Parathyroid adenoma (tissue), 2 donors: ENCODE data around the gene ARMC9.
A peak's percentile ranks its signal among the peaks of the same experiment; 100 is the strongest.
"Not testable (repeated sequence)": the region's sequence is repeated elsewhere in the genome, so short reads cannot be mapped to it uniquely, and the experiment has no call there.

Experiments
- H2AFZ ChIP-seq: fragments of 300-600 bp; sonication (generic); one replicate; pipeline ENCODE4 v1.7.0; 2017; ENCODE audit warnings: antibody characterized with exemption, mild to moderate bottlenecking
- H3K27ac ChIP-seq: fragments of 300-600 bp; sonication (generic); one replicate; pipeline ENCODE4 v1.7.0; 2017
- H3K27me3 ChIP-seq: fragments of 300-600 bp; sonication (generic); one replicate; pipeline ENCODE4 v1.7.0; 2017; ENCODE audit warnings: low read length; ENCODE audit not compliant: control insufficient read depth, insufficient read depth
- H3K36me3 ChIP-seq: fragments of 300-600 bp; sonication (generic); one replicate; pipeline ENCODE4 v1.7.0; 2017; ENCODE audit warnings: low read length; ENCODE audit not compliant: control insufficient read depth, insufficient read depth
- H3K4me1 ChIP-seq: fragments of 300-600 bp; sonication (generic); one replicate; pipeline ENCODE4 v1.7.0; 2017; ENCODE audit warnings: control low read depth
- H3K4me2 ChIP-seq: fragments of 300-600 bp; sonication (generic); one replicate; pipeline ENCODE4 v1.7.0; 2017; ENCODE audit warnings: low read length
- H3K4me3 ChIP-seq: fragments of 300-600 bp; sonication (generic); one replicate; pipeline ENCODE4 v1.7.0; 2017; ENCODE audit warnings: low read depth, low read length
- H3K79me2 ChIP-seq: fragments of 300-600 bp; sonication (generic); one replicate; pipeline ENCODE4 v1.7.0; 2017; ENCODE audit warnings: control low read depth
- H3K9ac ChIP-seq: fragments of 300-600 bp; sonication (generic); one replicate; pipeline ENCODE4 v1.7.0; 2017; ENCODE audit warnings: mild to moderate bottlenecking
- H3K9me3 ChIP-seq: fragments of 300-600 bp; sonication (generic); one replicate; pipeline ENCODE4 v1.7.0; 2017; ENCODE audit warnings: low read length; ENCODE audit not compliant: control insufficient read depth
- CTCF ChIP-seq: fragments of 300-600 bp; sonication (generic); IDR thresholded peaks from one replicate; pipeline ENCODE4 v1.7.0; 2017; ENCODE audit warnings: antibody characterized with exemption, mild to moderate bottlenecking
- donor health status: primary hyperparathyroidism.

ARMC9 gene

DNA sequence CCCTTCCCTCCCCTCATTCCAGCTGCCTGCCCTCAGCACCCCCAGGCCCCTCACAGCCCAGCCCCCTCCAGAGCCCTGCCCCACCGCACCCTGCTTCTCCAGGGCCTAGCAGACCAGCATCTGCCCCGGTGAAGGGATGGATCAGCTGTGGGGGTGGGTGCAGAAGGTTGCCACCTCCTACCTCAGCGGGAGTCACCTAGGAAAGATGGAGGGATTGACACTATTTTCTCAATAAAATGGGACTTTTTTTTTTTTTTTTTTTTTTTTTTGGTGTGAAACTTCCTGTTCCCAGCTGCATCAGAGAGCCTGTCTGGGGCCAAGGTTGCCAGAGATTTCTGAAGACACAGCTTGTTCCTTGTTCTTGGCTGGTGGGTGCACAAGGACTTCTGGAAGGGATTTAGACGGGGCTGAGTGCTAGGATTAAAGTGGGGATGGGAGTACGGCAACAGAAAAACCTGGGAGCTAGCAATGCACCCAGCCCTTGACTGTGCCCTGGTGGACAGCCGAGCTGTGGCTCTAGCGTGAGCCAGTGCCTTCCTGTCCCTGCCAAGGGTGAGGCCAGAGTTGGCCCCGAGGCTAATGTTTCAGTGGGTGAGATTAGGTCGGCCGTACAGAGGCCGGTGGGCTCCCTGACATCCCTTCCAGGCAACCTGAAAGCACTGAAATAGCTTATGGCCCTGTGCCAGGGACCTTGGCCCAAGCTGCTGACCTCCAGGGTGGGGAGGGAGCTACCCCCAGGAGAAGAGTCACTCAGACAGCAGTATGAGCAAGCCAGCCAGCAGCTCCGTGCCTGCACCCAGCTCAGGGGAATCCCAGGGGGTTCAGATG is 201.6 kb downstream of the ARMC9 start:
- Histone ChIP-seq H3K79me2 (no peaks in the 10 kb centered on the region), H3K27ac (no peak overlapping the region), H3K27me3 (no peaks in the 10 kb centered on the region), H3K4me2 (no peak overlapping the region), H3K36me3 (no peaks in the 10 kb centered on the region), H3K4me1 (peaks cover 8% of the 10 kb centered on the region), H3K9ac (no peak overlapping the region), H2AFZ (peak overlapping the region; percentile 65), H3K9me3 (no peaks in the 10 kb centered on the region), H3K4me3 (no peak overlapping the region)
- TF ChIP-seq CTCF: no peak

GRCh38 chr2:231400681-231401080 is 202.2 kb downstream of the ARMC9 start:
- not testable (repeated sequence) for H3K9ac ChIP-seq, H3K9me3 ChIP-seq, H3K27ac ChIP-seq, H3K4me3 ChIP-seq, H3K36me3 ChIP-seq, H3K79me2 ChIP-seq, H3K27me3 ChIP-seq, H3K4me2 ChIP-seq, H3K4me1 ChIP-seq
- peak overlapping the region; percentile 65 for H2AFZ ChIP-seq

DNA sequence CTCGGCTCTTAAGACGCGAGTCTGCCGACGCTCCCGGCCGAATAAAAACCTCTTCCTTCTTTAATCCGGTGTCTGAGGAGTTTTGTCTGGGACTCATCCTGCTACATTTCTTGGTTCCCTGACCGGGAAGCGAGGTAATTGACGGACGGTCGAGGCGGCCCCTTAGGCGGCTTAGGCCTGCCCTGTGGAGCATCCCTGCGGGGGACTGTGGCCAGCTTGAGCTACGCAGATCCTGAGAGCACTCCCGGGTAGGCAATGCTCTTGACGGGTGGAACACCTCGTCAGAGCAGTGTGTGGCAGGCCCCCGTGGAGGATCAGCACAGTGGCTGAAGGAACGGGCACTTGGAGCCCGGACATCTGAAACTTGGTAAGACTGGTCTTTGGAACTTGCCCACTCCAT is 202.7 kb downstream of the ARMC9 start:
- not testable (repeated sequence) for H3K4me1 ChIP-seq, H3K4me3 ChIP-seq, H3K9ac ChIP-seq, H3K36me3 ChIP-seq, H3K27me3 ChIP-seq, H3K9me3 ChIP-seq, H3K27ac ChIP-seq, H2AFZ ChIP-seq, H3K79me2 ChIP-seq, H3K4me2 ChIP-seq

GRCh38 chr2:231403421-231404182 is 205.2 kb downstream of the ARMC9 start:
- H3K27me3 ChIP-seq, H3K36me3 ChIP-seq, H3K4me1 ChIP-seq, H3K9me3 ChIP-seq, H3K27ac ChIP-seq, H3K4me3 ChIP-seq, H3K79me2 ChIP-seq, H3K4me2 ChIP-seq, H3K9ac ChIP-seq: not testable (repeated sequence)
- H2AFZ ChIP-seq: peak overlapping the region; percentile 62

DNA sequence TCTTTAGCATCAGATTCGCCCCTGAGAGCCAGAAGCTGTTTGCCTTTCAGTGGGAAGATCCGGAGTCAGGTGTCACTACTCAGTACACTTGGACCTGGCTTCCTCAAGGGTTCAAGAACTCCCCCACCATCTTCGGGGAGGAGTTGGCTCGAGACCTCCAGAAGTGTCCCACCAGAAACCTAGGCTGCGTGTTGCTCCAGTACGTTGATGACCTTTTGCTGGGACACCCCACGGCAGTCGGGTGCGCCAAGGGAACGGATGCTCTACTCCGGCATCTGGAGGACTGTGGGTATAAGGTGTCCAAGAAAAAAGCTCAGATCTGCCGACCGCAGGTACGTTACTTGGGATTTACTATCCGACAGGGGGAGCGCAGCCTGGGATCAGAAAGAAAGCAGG is 205.8 kb downstream of the ARMC9 start:
- H3K79me2 ChIP-seq, H3K36me3 ChIP-seq, H3K9ac ChIP-seq, H3K4me3 ChIP-seq, H3K9me3 ChIP-seq, H3K4me1 ChIP-seq, H3K27ac ChIP-seq, H3K27me3 ChIP-seq, H3K4me2 ChIP-seq: not testable (repeated sequence)
- peak overlapping the region; percentile 62 for H2AFZ ChIP-seq

DNA sequence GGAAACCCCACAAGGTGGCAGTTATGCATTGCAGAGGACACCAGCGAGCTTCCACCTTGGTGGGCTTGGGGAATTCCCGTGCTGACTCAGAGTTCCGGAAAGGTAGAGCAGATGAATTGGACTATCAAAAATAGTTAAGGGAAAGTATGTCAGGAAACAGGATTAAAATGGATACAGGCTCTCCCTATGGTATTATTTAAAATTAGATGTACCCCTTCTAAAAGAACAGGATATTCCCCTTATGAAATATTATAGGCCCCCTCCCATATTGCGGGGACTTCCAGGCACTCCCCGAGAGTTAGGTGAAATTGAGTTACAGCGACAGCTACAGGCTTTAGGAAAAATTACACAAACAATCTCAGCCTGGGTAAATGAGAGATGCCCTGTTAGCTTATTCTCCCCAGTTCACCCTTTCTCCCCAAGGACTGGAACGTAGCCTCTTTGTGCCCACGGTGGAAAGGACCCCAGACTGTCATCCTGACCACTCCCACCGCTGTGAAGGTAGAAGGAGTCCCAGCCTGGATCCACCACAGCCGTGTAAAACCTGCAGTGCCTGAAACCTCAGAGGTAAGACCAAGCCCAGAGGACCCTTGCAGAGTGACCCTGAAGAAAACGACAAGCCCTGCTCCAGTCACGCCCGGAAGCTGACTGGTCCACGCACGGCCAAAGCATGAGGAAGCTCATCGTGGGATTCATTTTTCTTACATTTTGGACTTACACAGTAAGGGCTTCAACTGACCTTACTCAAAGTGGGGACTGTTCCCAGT is 207.4 kb downstream of the ARMC9 start:
- H3K27ac ChIP-seq, H3K27me3 ChIP-seq, H3K9me3 ChIP-seq, H3K36me3 ChIP-seq, H3K4me1 ChIP-seq, H3K4me2 ChIP-seq, H3K4me3 ChIP-seq, H3K79me2 ChIP-seq, H3K9ac ChIP-seq: not testable (repeated sequence)
- TF ChIP-seq CTCF: peak; percentile 58
- peak overlapping the region; percentile 56 for H2AFZ ChIP-seq

DNA sequence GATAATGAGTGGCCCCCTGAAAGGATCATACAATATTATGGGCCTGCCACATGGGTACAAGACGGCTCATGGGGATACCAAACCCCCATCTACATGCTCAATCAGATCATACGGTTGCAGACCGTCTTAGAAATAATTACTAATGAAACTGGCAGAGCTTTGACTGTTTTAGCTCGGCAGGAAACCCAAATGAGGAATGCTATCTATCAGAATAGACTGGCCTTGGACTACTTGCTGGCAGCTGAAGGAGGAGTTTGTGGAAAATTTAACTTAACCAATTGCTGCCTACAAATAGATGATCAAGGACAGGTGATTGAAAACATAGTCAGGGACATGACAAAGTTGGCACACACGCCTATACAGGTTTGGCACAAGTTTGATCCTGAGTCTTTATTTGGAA is 209.3 kb downstream of the ARMC9 start:
- not testable (repeated sequence) for H3K9ac ChIP-seq, H3K79me2 ChIP-seq, H3K4me3 ChIP-seq, H3K4me2 ChIP-seq, H3K4me1 ChIP-seq, H3K27ac ChIP-seq, H3K36me3 ChIP-seq, H2AFZ ChIP-seq, H3K9me3 ChIP-seq, H3K27me3 ChIP-seq

GRCh38 chr2:231408304-231408703 is 209.9 kb downstream of the ARMC9 start:
- not testable (repeated sequence) for H3K36me3 ChIP-seq, H2AFZ ChIP-seq, H3K4me3 ChIP-seq, H3K9ac ChIP-seq, H3K4me2 ChIP-seq, H3K9me3 ChIP-seq, H3K27me3 ChIP-seq, H3K79me2 ChIP-seq, H3K27ac ChIP-seq, H3K4me1 ChIP-seq
